SK-N-SH treated with all-trans-retinoic acid at 6 μM for 48 hours (cell line): ENCODE measurements around the gene FAM13A.

Source experiments
- ARNTL ChIP-seq: fragments of 450-650 bp; formaldehyde crosslinking; IDR thresholded peaks from 2 replicates; pipeline ENCODE4 v1.5.0; 2020; ENCODE audit warnings: low read depth, mild to moderate bottlenecking, moderate library complexity, borderline replicate concordance
- BACH2 ChIP-seq: fragments of 250-450 bp; sonication (Bioruptor Pico); IDR thresholded peaks from 2 replicates; pipeline ENCODE4 v1.9.0; 2021; ENCODE audit warnings: mild to moderate bottlenecking, borderline replicate concordance
- ESRRG ChIP-seq: fragments of 250-450 bp; sonication (Bioruptor Pico); IDR thresholded peaks from 2 replicates; pipeline ENCODE4 v1.6.1; 2021; ENCODE audit warnings: mild to moderate bottlenecking
- RARB ChIP-seq: fragments of 250-450 bp; sonication (Bioruptor Pico); IDR thresholded peaks from 2 replicates; pipeline ENCODE4 v1.8.0; 2021; ENCODE audit warnings: mild to moderate bottlenecking, moderate library complexity
- TOX ChIP-seq: fragments of 250-450 bp; sonication (Bioruptor Pico); IDR thresholded peaks from 2 replicates; pipeline ENCODE4 v1.8.0; 2021; ENCODE audit warnings: mild to moderate bottlenecking, moderate library complexity, borderline replicate concordance
- ZFP3 ChIP-seq: fragments of 250-450 bp; sonication (Bioruptor Pico); IDR thresholded peaks from 2 replicates; pipeline ENCODE4 v1.5.0; 2020; ENCODE audit warnings: mild to moderate bottlenecking, moderate library complexity
- ZFP30 ChIP-seq: fragments of 450-650 bp; formaldehyde crosslinking; IDR thresholded peaks from 2 replicates; pipeline ENCODE4 v1.5.0; 2022; ENCODE audit warnings: mild to moderate bottlenecking, moderate library complexity
- ZNF565 ChIP-seq: fragments of 450-650 bp; formaldehyde crosslinking; conservative IDR thresholded peaks from 2 replicates; pipeline ENCODE4 v1.5.0; 2020; ENCODE audit warnings: low read depth, mild to moderate bottlenecking, moderate library complexity
- ZNF8 ChIP-seq: fragments of 450-650 bp; formaldehyde crosslinking; IDR thresholded peaks from 2 replicates; pipeline ENCODE4 v1.5.0; 2020; ENCODE audit warnings: mild to moderate bottlenecking, moderate library complexity
- TF ChIP-seq, protein P1 (sequence below): fragments of 250-450 bp; sonication (Bioruptor Pico); IDR thresholded peaks from 2 replicates; pipeline ENCODE4 v1.5.1; 2020; ENCODE audit warnings: low read depth, mild to moderate bottlenecking, moderate library complexity
- TF ChIP-seq, protein P2 (sequence below): fragments of 250-450 bp; sonication (Bioruptor Pico); IDR thresholded peaks from 2 replicates; pipeline ENCODE4 v1.5.0; 2020; ENCODE audit warnings: mild to moderate bottlenecking, moderate library complexity

DNA sequence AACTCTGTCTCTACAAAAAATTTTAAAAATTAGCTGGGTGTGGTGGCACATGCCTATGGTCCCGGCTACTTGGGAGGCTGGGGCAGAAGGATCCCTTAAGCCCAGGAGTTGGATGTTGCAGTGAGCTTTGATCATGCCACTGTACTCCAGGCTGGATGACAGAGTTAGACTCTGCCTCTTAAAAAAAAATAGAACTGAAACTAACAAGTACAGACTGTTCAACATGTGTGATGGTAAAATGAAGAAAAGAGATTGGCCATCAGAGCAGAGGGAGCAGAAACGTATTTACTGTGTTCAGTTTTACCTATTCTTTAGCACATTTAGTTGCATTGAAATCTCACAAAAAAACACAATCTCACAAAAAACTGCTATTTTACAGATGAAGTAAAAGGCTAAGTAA, 281.5 kb downstream of the FAM13A start:
- TF ChIP-seq RARB (CRISPR knock-in tag), result no peak
- no peak for TF ChIP-seq ARNTL (CRISPR knock-in tag)
- TF ChIP-seq TOX (CRISPR knock-in tag), result no peak
- TF ChIP-seq, protein P1, sequence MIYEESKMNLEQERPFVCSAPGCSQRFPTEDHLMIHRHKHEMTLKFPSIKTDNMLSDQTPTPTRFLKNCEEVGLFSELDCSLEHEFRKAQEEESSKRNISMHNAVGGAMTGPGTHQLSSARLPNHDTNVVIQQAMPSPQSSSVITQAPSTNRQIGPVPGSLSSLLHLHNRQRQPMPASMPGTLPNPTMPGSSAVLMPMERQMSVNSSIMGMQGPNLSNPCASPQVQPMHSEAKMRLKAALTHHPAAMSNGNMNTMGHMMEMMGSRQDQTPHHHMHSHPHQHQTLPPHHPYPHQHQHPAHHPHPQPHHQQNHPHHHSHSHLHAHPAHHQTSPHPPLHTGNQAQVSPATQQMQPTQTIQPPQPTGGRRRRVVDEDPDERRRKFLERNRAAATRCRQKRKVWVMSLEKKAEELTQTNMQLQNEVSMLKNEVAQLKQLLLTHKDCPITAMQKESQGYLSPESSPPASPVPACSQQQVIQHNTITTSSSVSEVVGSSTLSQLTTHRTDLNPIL (CRISPR knock-in tag), result no peak
- no peak for TF ChIP-seq ESRRG (CRISPR knock-in tag)
- no peak for TF ChIP-seq ZNF565 (CRISPR knock-in tag)
- no peak for TF ChIP-seq ZFP3 (CRISPR knock-in tag)
- no peak for TF ChIP-seq ZNF8 (CRISPR knock-in tag)
- no peak for TF ChIP-seq BACH2 (CRISPR knock-in tag)
- no peak for TF ChIP-seq ZFP30 (CRISPR knock-in tag)
- TF ChIP-seq, protein P2, sequence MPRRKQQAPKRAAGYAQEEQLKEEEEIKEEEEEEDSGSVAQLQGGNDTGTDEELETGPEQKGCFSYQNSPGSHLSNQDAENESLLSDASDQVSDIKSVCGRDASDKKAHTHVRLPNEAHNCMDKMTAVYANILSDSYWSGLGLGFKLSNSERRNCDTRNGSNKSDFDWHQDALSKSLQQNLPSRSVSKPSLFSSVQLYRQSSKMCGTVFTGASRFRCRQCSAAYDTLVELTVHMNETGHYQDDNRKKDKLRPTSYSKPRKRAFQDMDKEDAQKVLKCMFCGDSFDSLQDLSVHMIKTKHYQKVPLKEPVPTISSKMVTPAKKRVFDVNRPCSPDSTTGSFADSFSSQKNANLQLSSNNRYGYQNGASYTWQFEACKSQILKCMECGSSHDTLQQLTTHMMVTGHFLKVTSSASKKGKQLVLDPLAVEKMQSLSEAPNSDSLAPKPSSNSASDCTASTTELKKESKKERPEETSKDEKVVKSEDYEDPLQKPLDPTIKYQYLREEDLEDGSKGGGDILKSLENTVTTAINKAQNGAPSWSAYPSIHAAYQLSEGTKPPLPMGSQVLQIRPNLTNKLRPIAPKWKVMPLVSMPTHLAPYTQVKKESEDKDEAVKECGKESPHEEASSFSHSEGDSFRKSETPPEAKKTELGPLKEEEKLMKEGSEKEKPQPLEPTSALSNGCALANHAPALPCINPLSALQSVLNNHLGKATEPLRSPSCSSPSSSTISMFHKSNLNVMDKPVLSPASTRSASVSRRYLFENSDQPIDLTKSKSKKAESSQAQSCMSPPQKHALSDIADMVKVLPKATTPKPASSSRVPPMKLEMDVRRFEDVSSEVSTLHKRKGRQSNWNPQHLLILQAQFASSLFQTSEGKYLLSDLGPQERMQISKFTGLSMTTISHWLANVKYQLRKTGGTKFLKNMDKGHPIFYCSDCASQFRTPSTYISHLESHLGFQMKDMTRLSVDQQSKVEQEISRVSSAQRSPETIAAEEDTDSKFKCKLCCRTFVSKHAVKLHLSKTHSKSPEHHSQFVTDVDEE (CRISPR knock-in tag), result no peak
